T-cell (primary cell): ENCODE data around the gene NEU4. TPM values are rescaled to one million over a fixed set of nuclear protein-coding genes. Genes with fewer than 3 reads are reported as not detected.

Experiments
- ATAC-seq, 4 experiments: fragments of 200-7000 bp in 3 of 4; fragments of 150-1000 bp in 1 of 4; cut with Tn5 transposase; replicated peaks in 1 of 4; 1 replicate in 3 of 4; 2 replicates in 1 of 4; pipeline ENCODE4 v1.10.0; 2021; ENCODE audit warnings: moderate library complexity in 3 of 4, mild to moderate bottlenecking in 2 of 4, moderate number of reproducible peaks in 1 of 4
- CTCF ChIA-PET, 2 donors: fragments of 300-600 bp; sonication (Branson Sonifier 250); formaldehyde crosslinking; loops; one replicate each; lab custom pipeline; 2022; ENCODE audit warnings: antibody characterized with exemption in 2 of 2; lab: Charles Lee
- POLR2A ChIA-PET, 2 donors: fragments of 300-600 bp; sonication (Branson Sonifier 250); formaldehyde crosslinking; loops; one replicate each; lab custom pipeline; 2022; ENCODE audit warnings: antibody characterized with exemption in 2 of 2; lab: Charles Lee
- DNase-seq, 35 experiments: peaks; one replicate each; pipeline versions ENCODE4 v3.0.0 to v3.0.0-alpha.2; 2013 to 2023
- H3K27ac ChIP-seq: one replicate; pipeline ENCODE4 v1.5.1; 2013; ENCODE audit warnings: low read length
- H3K27me3 ChIP-seq, 2 experiments: replicated peaks in 1 of 2; 1 replicate in 1 of 2; 2 replicates in 1 of 2; pipeline versions ENCODE4 v1.6.1 to v1.7.0; 2013; ENCODE audit warnings: low read length in 1 of 2, mixed read lengths in 1 of 2; ENCODE audit not compliant: control insufficient read depth in 2 of 2, insufficient read depth in 2 of 2; ENCODE audit errors: extremely low read depth in 1 of 2
- H3K36me3 ChIP-seq, 2 donors: 1 replicate in 1 of 2; 2 replicates in 1 of 2; pipeline versions ENCODE4 v1.6.1 to v1.7.0; 2013; ENCODE audit warnings: low read length in 1 of 2; ENCODE audit not compliant: control insufficient read depth in 2 of 2, insufficient read depth in 1 of 2; ENCODE audit errors: extremely low read depth in 1 of 2
- H3K4me1 ChIP-seq, 2 experiments: 1 replicate in 1 of 2; 2 replicates in 1 of 2; pipeline versions ENCODE4 v1.6.1 to v1.7.0; 2013; ENCODE audit warnings: low read length in 2 of 2, mixed read lengths in 1 of 2; ENCODE audit not compliant: insufficient read depth in 2 of 2, control insufficient read depth in 1 of 2; ENCODE audit errors: extremely low read depth in 1 of 2
- H3K4me3 ChIP-seq, 2 donors: 1 replicate in 1 of 2; 2 replicates in 1 of 2; pipeline versions ENCODE4 v1.5.1 to v1.7.0; 2013; ENCODE audit warnings: mild to moderate bottlenecking in 2 of 2, low read length in 1 of 2, moderate library complexity in 1 of 2; ENCODE audit not compliant: control insufficient read depth in 1 of 2; ENCODE audit errors: extremely low read depth in 1 of 2
- H3K9me3 ChIP-seq: 2 replicates; pipeline ENCODE4 v1.7.0; 2013
- H3K27ac Mint-ChIP-seq, 2 donors: one replicate each; pipeline ENCODE4 v1.8.0; 2020 to 2021; ENCODE audit warnings: mild to moderate bottlenecking in 2 of 2, mixed read lengths in 2 of 2
- H3K27me3 Mint-ChIP-seq, 2 donors: one replicate each; pipeline ENCODE4 v1.8.0; 2021 to 2022; ENCODE audit warnings: mixed read lengths in 2 of 2
- H3K36me3 Mint-ChIP-seq: one replicate; pipeline ENCODE4 v1.8.0; 2021; ENCODE audit warnings: mixed read lengths
- H3K4me1 Mint-ChIP-seq, 3 donors: one replicate each; pipeline ENCODE4 v1.8.0; 2020 to 2022; ENCODE audit warnings: mixed read lengths in 3 of 3, mild to moderate bottlenecking in 1 of 3
- H3K4me3 Mint-ChIP-seq, 3 donors: one replicate each; pipeline ENCODE4 v1.8.0; 2020 to 2022; ENCODE audit warnings: mild to moderate bottlenecking in 3 of 3, mixed read lengths in 3 of 3, moderate library complexity in 3 of 3
- H3K9me3 Mint-ChIP-seq, 3 donors: one replicate each; pipeline ENCODE4 v1.8.0; 2020 to 2022; ENCODE audit warnings: mixed read lengths in 3 of 3
- WGBS: methylation state at CpG from one replicate; pipeline ENCODE4 v1.1.5; 2013; ENCODE audit warnings: missing lambda C conversion rate; ENCODE audit not compliant: insufficient coverage; 5-methylcytosine and 5-hydroxymethylcytosine counted together
- total RNA-seq, 35 experiments: library from RNA in 6 of 35; stranded (reverse) in 6 of 35; fragments of 120-200 nt in 1 of 35; gene quantifications; one replicate each; pipeline versions ENCODE4 v1.2.1 to v1.2.4 and lab custom pipeline; 2013 to 2026

Gene NEU4
- total RNA-seq, 5 donors from 2014 or later (not counting 1 experiment from before 2014, with no cell fraction given) = 0.26 to 1.6 (median 1.4) TPM; not detected in 2

GRCh38 chr2:241813644-241814392 is 4.8 kb downstream of the NEU4 start:
- Mint-ChIP-seq H3K27ac (no peak overlapping the region), H3K36me3 (no peaks in the 10 kb centered on the region), H3K4me3 (no peak overlapping the region), H3K4me1 (peaks cover 3 to 11% (median 6%) of the 10 kb centered on the region in 3 donors), H3K27me3 (no peaks in the 10 kb centered on the region), H3K9me3 (no peaks in the 10 kb centered on the region)
- POLR2A ChIA-PET = no interaction called here
- Histone ChIP-seq H3K27me3 (peaks cover 0 to 32% of the 10 kb centered on the region in 2 experiments), H3K4me3 (no peak overlapping the region), H3K4me1 (peaks cover 0 to 18% of the 10 kb centered on the region in 2 experiments), H3K27ac (no peak overlapping the region), H3K9me3 (no peaks in the 10 kb centered on the region), H3K36me3 (no peaks in the 10 kb centered on the region)
- DNase-seq (peak in 14 of 35 experiments; percentile 16 to 66 (median 39)), ATAC-seq (peak in 2 of 4 experiments; percentile 23 to 93)
- CTCF ChIA-PET = interaction anchor here in 1 of 2 donors (0.6 to 0.7 kb wide), 2 partner anchors 10 to 29 kb away, joined by 3 read pairs; no protein-coding TSS in a partner anchor
- WGBS = 26% methylated on average over 20 of the region's 20 CpGs

DNA sequence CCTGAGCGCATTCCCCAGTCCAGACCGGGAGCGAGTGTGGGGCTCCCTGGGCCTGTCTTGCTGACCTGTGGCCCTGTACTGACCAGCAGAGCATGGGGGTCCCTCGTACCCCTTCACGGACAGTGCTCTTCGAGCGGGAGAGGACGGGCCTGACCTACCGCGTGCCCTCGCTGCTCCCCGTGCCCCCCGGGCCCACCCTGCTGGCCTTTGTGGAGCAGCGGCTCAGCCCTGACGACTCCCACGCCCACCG is 5.3 kb downstream of the NEU4 start:
- ChIA-PET CTCF (interaction anchor here in 1 of 2 donors (0.7 kb wide), 1 partner anchor 29 kb away, joined by 3 read pairs; no protein-coding TSS in a partner anchor), POLR2A (no interaction called here)

DNA sequence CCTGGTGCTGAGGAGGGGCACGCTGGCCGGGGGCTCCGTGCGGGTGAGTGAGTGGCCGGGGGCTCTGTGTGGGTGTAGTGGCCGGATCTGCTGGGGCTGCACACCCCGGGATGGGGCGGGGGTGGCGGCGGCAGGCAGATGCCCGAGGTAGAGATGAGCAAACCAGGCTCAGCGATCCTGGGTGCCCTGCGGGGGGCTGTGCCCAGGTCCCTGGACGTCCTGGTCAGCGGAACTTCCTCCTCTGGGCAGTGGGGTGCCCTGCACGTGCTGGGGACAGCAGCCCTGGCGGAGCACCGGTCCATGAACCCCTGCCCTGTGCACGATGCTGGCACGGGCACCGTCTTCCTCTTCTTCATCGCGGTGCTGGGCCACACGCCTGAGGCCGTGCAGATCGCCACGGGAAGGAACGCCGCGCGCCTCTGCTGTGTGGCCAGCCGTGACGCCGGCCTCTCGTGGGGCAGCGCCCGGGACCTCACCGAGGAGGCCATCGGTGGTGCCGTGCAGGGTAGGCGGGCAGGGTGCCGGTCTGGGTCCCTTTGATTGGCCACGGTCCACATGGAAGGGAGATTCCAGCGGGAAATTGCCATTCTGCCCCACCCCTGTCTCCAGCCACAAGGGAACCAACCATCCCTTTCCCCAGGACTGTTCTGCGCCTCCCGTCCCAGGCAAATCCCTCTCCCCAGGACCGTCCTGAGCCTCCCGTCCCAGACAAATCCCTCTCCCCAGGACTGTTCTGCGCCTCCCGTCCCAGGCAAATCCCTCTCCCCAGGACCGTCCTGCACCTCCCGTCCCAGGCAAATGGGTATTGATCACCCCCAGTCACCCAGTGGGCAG is 5.9 kb downstream of the NEU4 start:
- peaks cover 3 to 11% (median 6%) of the 10 kb centered on the region in 3 donors for H3K4me1 Mint-ChIP-seq
- ATAC-seq (no peak), DNase-seq (no peak)
- no peaks in the 10 kb centered on the region for H3K27me3 Mint-ChIP-seq
- no peak overlapping the region for H3K4me3 Mint-ChIP-seq
- WGBS = 88% methylated on average over 45 of the region's 52 CpGs
- Histone ChIP-seq H3K36me3 (no peaks in the 10 kb centered on the region), H3K4me1 (peaks cover 0 to 18% of the 10 kb centered on the region in 2 experiments), H3K9me3 (no peaks in the 10 kb centered on the region), H3K27ac (no peak overlapping the region), H3K27me3 (peaks cover 0 to 34% of the 10 kb centered on the region in 2 experiments), H3K4me3 (no peak overlapping the region)
- POLR2A ChIA-PET = no interaction called here
- H3K36me3 Mint-ChIP-seq = no peaks in the 10 kb centered on the region
- no peak overlapping the region for H3K27ac Mint-ChIP-seq
- CTCF ChIA-PET = interaction anchor here in 1 of 2 donors (0.7 kb wide), 1 partner anchor 10 kb away, joined by 3 read pairs; no protein-coding TSS in a partner anchor
- no peaks in the 10 kb centered on the region for H3K9me3 Mint-ChIP-seq

More for the DNA sequence above, 5.3 kb downstream of the NEU4 start:
- H3K27ac Mint-ChIP-seq = no peak overlapping the region
- H3K27me3 Mint-ChIP-seq = no peaks in the 10 kb centered on the region
- Histone ChIP-seq H3K36me3 (no peaks in the 10 kb centered on the region), H3K27me3 (peaks cover 0 to 34% of the 10 kb centered on the region in 2 experiments), H3K9me3 (no peaks in the 10 kb centered on the region), H3K4me3 (no peak overlapping the region), H3K4me1 (peaks cover 0 to 18% of the 10 kb centered on the region in 2 experiments), H3K27ac (no peak overlapping the region)
- ATAC-seq (no peak), DNase-seq (no peak)
- WGBS = 94% methylated on average over 11 of the region's 17 CpGs
- no peaks in the 10 kb centered on the region for H3K36me3 Mint-ChIP-seq
- H3K4me3 Mint-ChIP-seq = no peak overlapping the region
- H3K4me1 Mint-ChIP-seq = peaks cover 3 to 11% (median 6%) of the 10 kb centered on the region in 3 donors
- no peaks in the 10 kb centered on the region for H3K9me3 Mint-ChIP-seq

GRCh38 chr2:241815477-241816430 is 6.8 kb downstream of the NEU4 start:
- POLR2A ChIA-PET = no interaction called here
- no peaks in the 10 kb centered on the region for H3K36me3 Mint-ChIP-seq

DNA sequence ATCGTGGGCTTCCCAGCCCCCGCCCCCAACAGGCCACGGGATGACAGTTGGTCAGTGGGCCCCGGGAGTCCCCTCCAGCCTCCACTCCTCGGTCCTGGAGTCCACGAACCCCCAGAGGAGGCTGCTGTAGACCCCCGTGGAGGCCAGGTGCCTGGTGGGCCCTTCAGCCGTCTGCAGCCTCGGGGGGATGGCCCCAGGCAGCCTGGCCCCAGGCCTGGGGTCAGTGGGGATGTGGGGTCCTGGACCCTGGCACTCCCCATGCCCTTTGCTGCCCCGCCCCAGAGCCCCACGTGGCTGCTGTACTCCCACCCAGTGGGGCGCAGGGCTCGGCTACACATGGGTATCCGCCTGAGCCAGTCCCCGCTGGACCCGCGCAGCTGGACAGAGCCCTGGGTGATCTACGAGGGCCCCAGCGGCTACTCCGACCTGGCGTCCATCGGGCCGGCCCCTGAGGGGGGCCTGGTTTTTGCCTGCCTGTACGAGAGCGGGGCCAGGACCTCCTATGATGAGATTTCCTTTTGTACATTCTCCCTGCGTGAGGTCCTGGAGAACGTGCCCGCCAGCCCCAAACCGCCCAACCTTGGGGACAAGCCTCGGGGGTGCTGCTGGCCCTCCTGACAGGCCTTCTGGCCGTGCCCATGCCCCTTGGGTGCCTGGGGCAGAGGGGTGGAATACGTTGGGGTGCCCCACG is 7.6 kb downstream of the NEU4 start:
- Histone ChIP-seq H3K4me1 (peaks cover 0 to 24% of the 10 kb centered on the region in 2 experiments), H3K36me3 (no peaks in the 10 kb centered on the region), H3K27ac (peak overlapping the region; percentile 18), H3K9me3 (no peaks in the 10 kb centered on the region), H3K4me3 (no peak overlapping the region), H3K27me3 (peaks cover 0 to 41% of the 10 kb centered on the region in 2 experiments)
- Mint-ChIP-seq H3K36me3 (no peaks in the 10 kb centered on the region), H3K4me1 (peaks cover 7 to 15% (median 10%) of the 10 kb centered on the region in 3 donors), H3K27ac (no peak overlapping the region), H3K27me3 (peaks cover 0 to 1% of the 10 kb centered on the region in 2 donors), H3K9me3 (no peaks in the 10 kb centered on the region), H3K4me3 (no peak overlapping the region)
- CTCF ChIA-PET = no interaction called here
- DNase-seq (no peak), ATAC-seq (no peak)
- 80% methylated on average over 31 of the region's 33 CpGs for WGBS
- POLR2A ChIA-PET = no interaction called here

More at GRCh38 chr2:241815477-241816430, 6.8 kb downstream of the NEU4 start:
- WGBS = 85% methylated on average over 46 of the region's 48 CpGs
- no peak for ATAC-seq
- Histone ChIP-seq H3K4me3 (no peak overlapping the region), H3K27me3 (peaks cover 0 to 35% of the 10 kb centered on the region in 2 experiments), H3K9me3 (no peaks in the 10 kb centered on the region), H3K27ac (no peak overlapping the region), H3K4me1 (peaks cover 0 to 18% of the 10 kb centered on the region in 2 experiments), H3K36me3 (no peaks in the 10 kb centered on the region)
- H3K27ac Mint-ChIP-seq = no peak overlapping the region
- no peak for DNase-seq
- CTCF ChIA-PET = interaction anchor here in 1 of 2 donors (0.7 kb wide), 1 partner anchor 11 kb away, joined by 3 read pairs; no protein-coding TSS in a partner anchor
- no peaks in the 10 kb centered on the region for H3K27me3 Mint-ChIP-seq
- peaks cover 3 to 11% (median 6%) of the 10 kb centered on the region in 3 donors for H3K4me1 Mint-ChIP-seq
- no peak overlapping the region for H3K4me3 Mint-ChIP-seq
- no peaks in the 10 kb centered on the region for H3K9me3 Mint-ChIP-seq
